Activated B cell treated with CpG ODN at 0.5 μM for 24 hours (primary cell): ENCODE measurements around the gene CORO2B. TPM values are rescaled to one million over a fixed set of nuclear protein-coding genes. Genes with fewer than 3 reads are reported as not detected.

Experiments used
- ATAC-seq: fragments of 200-7000 bp; cut with Tn5 transposase; one replicate; pipeline ENCODE4 v1.10.0; 2021; ENCODE audit warnings: low read depth, mild to moderate bottlenecking, moderate library complexity
- CTCF ChIA-PET: fragments of 350-600 bp; sonication (Branson Sonifier 250); formaldehyde crosslinking; loops from one replicate; lab custom pipeline; 2021; ENCODE audit warnings: antibody characterized with exemption; lab: Charles Lee
- POLR2A ChIA-PET: fragments of 350-600 bp; sonication (Branson Sonifier 250); formaldehyde crosslinking; loops from one replicate; lab custom pipeline; 2021; ENCODE audit warnings: antibody characterized with exemption; lab: Charles Lee
- DNase-seq: peaks from one replicate; pipeline ENCODE4 v3.0.0; 2022
- H3K27ac Mint-ChIP-seq: one replicate; pipeline ENCODE4 v1.8.0; 2020; ENCODE audit warnings: mixed read lengths
- H3K27me3 Mint-ChIP-seq: one replicate; pipeline ENCODE4 v1.8.0; 2021; ENCODE audit warnings: mixed read lengths
- H3K36me3 Mint-ChIP-seq: one replicate; pipeline ENCODE4 v1.8.0; 2021; ENCODE audit warnings: low read depth, mixed read lengths
- H3K4me1 Mint-ChIP-seq: one replicate; pipeline ENCODE4 v1.8.0; 2021; ENCODE audit warnings: mixed read lengths
- H3K4me3 Mint-ChIP-seq: one replicate; pipeline ENCODE4 v1.8.0; 2020; ENCODE audit warnings: mild to moderate bottlenecking, mixed read lengths
- H3K9me3 Mint-ChIP-seq: one replicate; pipeline ENCODE4 v1.8.0; 2020; ENCODE audit warnings: mixed read lengths
- CTCF ChIP-seq: fragments of 200-600 bp; IDR thresholded peaks from one replicate; pipeline ENCODE4 v1.8.0; 2022; ENCODE audit warnings: antibody characterized with exemption, mild to moderate bottlenecking
- intact Hi-C: fragments of 100-400 bp; cut with micrococcal nuclease; formaldehyde crosslinking; loops from one replicate; pipeline ENCODE4 v1.15.1; 2024
- total RNA-seq: library from RNA; stranded (reverse); gene quantifications from 2 replicates; pipeline ENCODE4 v1.2.3, GENCODE V29; 2022

CORO2B gene
- total RNA-seq, 1 donor from 2014 or later: 1.0 TPM

GRCh38 chr15:68674975-68675374 lies 96.2 kb downstream of the CORO2B start:
- POLR2A ChIA-PET: no interaction called here
- ATAC-seq: no peak
- H3K4me1 Mint-ChIP-seq: peaks cover 15% of the 10 kb centered on the region
- no peaks in the 10 kb centered on the region for H3K9me3 Mint-ChIP-seq
- H3K27ac Mint-ChIP-seq: no peak overlapping the region
- H3K36me3 Mint-ChIP-seq: no peaks in the 10 kb centered on the region
- DNase-seq: no peak
- peaks cover 6% of the 10 kb centered on the region for H3K27me3 Mint-ChIP-seq
- no peak overlapping the region for H3K4me3 Mint-ChIP-seq
- CTCF ChIA-PET: interaction anchor here (0.9 to 7.2 kb wide), 13 partner anchors 13 to 422 kb away, joined by 3 to 107 read pairs (median 12); no protein-coding TSS in a partner anchor
- intact Hi-C loops: loop anchor here (1.0 to 5.0 kb wide), 7 partner anchors 43 to 422 kb away; partner anchors contain the start of gene CORO2B
- no peak for TF ChIP-seq CTCF

GRCh38 chr15:68676011-68676605 lies 97.3 kb downstream of the CORO2B start:
- CTCF ChIA-PET: interaction anchor here (1.3 to 7.2 kb wide), 7 partner anchors 10 to 249 kb away, joined by 4 to 107 read pairs (median 17); no protein-coding TSS in a partner anchor
- Mint-ChIP-seq H3K4me1 (peaks cover 15% of the 10 kb centered on the region), H3K27me3 (peaks cover 6% of the 10 kb centered on the region), H3K36me3 (no peaks in the 10 kb centered on the region), H3K9me3 (no peaks in the 10 kb centered on the region), H3K27ac (no peak overlapping the region), H3K4me3 (no peak overlapping the region)
- DNase-seq (no peak), ATAC-seq (no peak)
- TF ChIP-seq CTCF: no peak
- POLR2A ChIA-PET: no interaction called here
- intact Hi-C loops: no loop called here

- no peak for DNase-seq
- CTCF ChIA-PET: interaction anchor here (1.4 to 7.2 kb wide), 3 partner anchors 117 to 127 kb away, joined by 4 to 107 read pairs (median 97); no protein-coding TSS in a partner anchor
- no peak overlapping the region for H3K27ac Mint-ChIP-seq
- no peaks in the 10 kb centered on the region for H3K9me3 Mint-ChIP-seq
- intact Hi-C loops: no loop called here
- POLR2A ChIA-PET: no interaction called here
- TF ChIP-seq CTCF: no peak
- ATAC-seq: no peak
- H3K27me3 Mint-ChIP-seq: peaks cover 2% of the 10 kb centered on the region
- peaks cover 15% of the 10 kb centered on the region for H3K4me1 Mint-ChIP-seq
- no peaks in the 10 kb centered on the region for H3K36me3 Mint-ChIP-seq
- H3K4me3 Mint-ChIP-seq: no peak overlapping the region
These were observed 98.1 kb downstream of the CORO2B start for GRCh38 chr15:68676926-68677325.

GRCh38 chr15:68677996-68678395 lies 99.2 kb downstream of the CORO2B start:
- Mint-ChIP-seq H3K36me3 (no peaks in the 10 kb centered on the region), H3K27ac (no peak overlapping the region), H3K27me3 (peaks cover 2% of the 10 kb centered on the region), H3K4me1 (peaks cover 14% of the 10 kb centered on the region), H3K9me3 (no peaks in the 10 kb centered on the region), H3K4me3 (no peak overlapping the region)
- DNase-seq: no peak
- intact Hi-C loops: no loop called here
- TF ChIP-seq CTCF: no peak
- POLR2A ChIA-PET: no interaction called here
- no peak for ATAC-seq
- CTCF ChIA-PET: interaction anchor here (1.4 to 7.2 kb wide), 2 partner anchors 123 to 128 kb away, joined by 4 to 97 read pairs; no protein-coding TSS in a partner anchor

- DNase-seq (no peak), ATAC-seq (no peak)
- intact Hi-C loops: no loop called here
- Mint-ChIP-seq H3K27me3 (peaks cover 2% of the 10 kb centered on the region), H3K4me3 (no peak overlapping the region), H3K27ac (no peak overlapping the region), H3K36me3 (no peaks in the 10 kb centered on the region), H3K9me3 (no peaks in the 10 kb centered on the region), H3K4me1 (peaks cover 11% of the 10 kb centered on the region)
- POLR2A ChIA-PET: interaction anchor here (0.6 kb wide), 1 partner anchor 38 kb away, joined by 3 read pairs; no protein-coding TSS in a partner anchor
- TF ChIP-seq CTCF: no peak
- CTCF ChIA-PET: interaction anchor here (7.2 kb wide), 1 partner anchor 124 kb away, joined by 97 read pairs; no protein-coding TSS in a partner anchor
These were observed 100.0 kb downstream of the CORO2B start for GRCh38 chr15:68678746-68679145.
